ENCODE measurements around the gene PYGO2.

PYGO2 gene

DNA sequence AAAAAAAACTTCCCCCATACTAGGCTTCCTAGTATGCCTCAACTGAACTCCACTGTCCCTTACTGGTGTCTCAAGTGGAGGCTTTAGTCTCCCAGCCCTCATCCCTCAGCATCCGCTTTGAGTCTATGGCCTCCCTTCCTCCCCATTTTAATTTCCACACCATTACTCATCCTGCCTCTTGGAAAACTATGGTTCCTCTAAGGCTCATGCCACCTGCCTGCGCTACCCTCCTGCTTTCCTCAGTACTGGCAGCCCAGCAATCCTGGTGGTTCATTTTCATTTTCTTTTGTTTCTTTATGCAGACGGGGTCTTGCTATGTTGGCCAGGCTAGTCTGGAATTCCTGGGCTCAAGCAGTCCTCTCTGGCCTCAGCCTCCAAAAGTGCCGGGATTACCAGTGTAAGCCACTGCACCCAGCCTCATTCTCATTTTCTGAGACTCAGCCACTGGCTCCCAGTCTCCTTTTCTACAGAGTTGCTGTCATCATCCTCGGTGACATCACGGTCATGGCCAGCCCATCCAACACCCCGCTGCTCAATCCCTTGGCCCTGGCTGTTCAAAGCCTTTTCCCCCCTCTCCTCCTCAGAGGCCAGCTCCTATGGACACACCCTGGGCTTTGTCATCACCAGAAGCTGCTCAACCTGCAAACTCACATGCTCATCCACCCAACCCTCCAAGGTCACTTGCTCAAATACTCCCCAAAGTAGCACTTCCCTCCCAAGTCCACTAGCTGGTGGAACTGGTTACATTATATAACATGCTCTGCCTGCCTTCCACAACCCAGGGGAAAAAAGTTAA lies 22.8 kb downstream of the PYGO2 start:
- TF ChIP-seq, protein P1, sequence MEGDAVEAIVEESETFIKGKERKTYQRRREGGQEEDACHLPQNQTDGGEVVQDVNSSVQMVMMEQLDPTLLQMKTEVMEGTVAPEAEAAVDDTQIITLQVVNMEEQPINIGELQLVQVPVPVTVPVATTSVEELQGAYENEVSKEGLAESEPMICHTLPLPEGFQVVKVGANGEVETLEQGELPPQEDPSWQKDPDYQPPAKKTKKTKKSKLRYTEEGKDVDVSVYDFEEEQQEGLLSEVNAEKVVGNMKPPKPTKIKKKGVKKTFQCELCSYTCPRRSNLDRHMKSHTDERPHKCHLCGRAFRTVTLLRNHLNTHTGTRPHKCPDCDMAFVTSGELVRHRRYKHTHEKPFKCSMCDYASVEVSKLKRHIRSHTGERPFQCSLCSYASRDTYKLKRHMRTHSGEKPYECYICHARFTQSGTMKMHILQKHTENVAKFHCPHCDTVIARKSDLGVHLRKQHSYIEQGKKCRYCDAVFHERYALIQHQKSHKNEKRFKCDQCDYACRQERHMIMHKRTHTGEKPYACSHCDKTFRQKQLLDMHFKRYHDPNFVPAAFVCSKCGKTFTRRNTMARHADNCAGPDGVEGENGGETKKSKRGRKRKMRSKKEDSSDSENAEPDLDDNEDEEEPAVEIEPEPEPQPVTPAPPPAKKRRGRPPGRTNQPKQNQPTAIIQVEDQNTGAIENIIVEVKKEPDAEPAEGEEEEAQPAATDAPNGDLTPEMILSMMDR (IDR thresholded peaks at IDR 0.05; ENCODE audit: low read depth, low read length): no peak
- DNase-seq (ENCODE audit: low read depth in 2 of 2): no peak

DNA sequence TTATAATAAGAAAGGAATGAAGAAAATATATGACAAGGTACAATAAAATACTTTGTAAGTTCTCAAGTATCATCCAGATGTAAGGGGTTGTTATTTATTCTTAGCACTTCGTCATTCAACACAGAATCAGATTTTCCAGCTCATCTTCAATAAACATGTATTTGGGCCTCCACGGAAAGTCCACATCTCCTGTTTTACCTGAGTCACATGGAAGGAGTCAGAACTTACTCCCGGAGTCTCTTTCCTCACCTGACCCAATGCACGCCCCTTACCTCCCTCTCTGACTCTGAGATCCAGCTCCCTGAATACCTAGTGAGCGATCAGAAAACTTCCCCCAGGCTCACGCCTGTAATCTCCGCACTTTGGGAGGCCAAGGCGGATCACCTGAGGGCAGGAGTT lies 23.6 kb downstream of the PYGO2 start:
- DNase-seq (ENCODE audit: low read depth in 2 of 2): no peak
- TF ChIP-seq, protein P1 (IDR thresholded peaks at IDR 0.05; ENCODE audit: low read depth, low read length): no peak
- peak overlapping the region; percentile 75 to 91 for H3K4me3 ChIP-seq (replicated peaks in 1 of 2; ENCODE audit: low read depth in 2 of 2, low read length in 2 of 2)

More for the DNA sequence above, 22.8 kb downstream of the PYGO2 start:
- H3K4me3 ChIP-seq (replicated peaks in 1 of 2; ENCODE audit: low read depth in 2 of 2, low read length in 2 of 2): no peak overlapping the region

DNA sequence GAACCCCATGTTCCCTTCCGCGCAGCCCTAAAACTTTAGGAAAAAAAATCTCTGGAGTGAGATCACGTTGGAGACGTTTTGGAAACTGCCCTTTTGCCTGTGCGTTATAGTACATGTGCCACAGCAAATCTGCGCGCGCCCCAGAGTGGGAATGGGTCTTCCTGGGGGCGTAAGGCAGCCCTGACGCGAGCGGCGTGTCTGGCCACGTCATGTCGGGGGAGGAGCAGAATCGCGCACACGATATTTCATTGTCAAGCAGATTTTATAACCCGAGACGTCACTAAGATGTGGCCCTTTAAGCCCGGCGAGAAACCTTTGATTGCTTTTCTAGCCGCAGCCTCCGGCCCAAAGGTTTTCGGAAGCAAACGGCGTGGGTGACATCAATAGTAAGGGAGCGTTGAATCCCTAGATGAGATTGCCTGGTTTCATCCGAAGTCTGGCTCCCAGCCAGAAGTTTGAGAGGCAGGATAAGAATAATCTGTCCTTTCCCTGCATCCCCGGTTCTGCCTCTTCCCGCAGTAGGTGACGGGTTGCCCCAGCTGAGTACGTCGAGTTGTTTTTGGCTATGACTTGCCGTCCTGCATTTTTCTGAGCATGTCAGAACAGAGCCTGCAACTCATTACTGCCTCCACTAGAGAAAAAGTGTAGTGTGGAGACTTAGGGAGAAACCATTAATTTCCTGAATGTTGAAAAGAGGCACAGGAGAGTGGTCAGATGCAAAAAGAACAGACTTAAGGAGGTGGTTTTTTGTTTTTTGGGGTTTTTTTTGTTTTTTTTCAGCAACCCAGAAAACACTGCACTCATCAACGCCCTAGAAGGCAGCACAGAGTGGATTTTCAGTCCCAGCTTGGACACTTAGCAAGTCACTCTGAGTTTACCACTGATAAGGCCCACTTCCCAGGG lies 24.2 kb downstream of the PYGO2 start:
- TF ChIP-seq, protein P1 (IDR thresholded peaks at IDR 0.05; ENCODE audit: low read depth, low read length): peak; percentile 28
- peak; percentile 97 to 98 for DNase-seq (ENCODE audit: low read depth in 2 of 2)
- H3K4me3 ChIP-seq (replicated peaks in 1 of 2; ENCODE audit: low read depth in 2 of 2, low read length in 2 of 2): peak overlapping the region; percentile 75 to 91

DNA sequence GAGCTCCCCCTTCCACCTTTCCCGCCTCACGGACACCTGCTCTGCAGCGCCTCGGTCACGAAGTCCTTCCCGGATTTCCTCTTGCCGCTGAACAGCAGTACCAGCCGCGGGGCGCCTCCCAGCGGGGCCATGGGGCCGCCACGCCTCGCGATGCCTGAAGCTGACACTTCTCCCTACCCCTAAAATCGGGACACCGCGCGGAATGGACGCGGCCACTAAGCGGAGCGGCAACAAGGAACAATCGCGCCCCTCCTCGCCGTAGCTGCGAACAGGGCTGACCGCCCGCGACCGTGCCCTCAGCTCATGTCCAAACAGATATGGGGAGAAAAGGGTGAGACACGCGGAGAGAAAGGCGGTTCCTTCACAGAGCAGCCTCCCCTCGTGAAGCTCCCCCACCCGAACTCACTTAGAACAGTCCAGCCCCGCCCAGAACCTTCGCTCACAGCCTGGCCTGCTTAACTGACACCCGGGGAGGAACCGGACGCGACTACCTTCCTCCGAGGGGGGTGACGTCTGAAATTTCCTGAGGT lies 25.0 kb downstream of the PYGO2 start, which contains the start of gene PMVK:
Gene PMVK (minus strand): TSS at position 165 of the 530 bp plus-strand sequence. CDS start 34 bp downstream, at position 131.
- TF ChIP-seq, protein P1 (IDR thresholded peaks at IDR 0.05; ENCODE audit: low read depth, low read length): no peak
- peak within 1 kb of the TSS; percentile 75 to 91 for H3K4me3 ChIP-seq (replicated peaks in 1 of 2; ENCODE audit: low read depth in 2 of 2, low read length in 2 of 2)
- DNase-seq (ENCODE audit: low read depth in 2 of 2): peak; percentile 98

DNA sequence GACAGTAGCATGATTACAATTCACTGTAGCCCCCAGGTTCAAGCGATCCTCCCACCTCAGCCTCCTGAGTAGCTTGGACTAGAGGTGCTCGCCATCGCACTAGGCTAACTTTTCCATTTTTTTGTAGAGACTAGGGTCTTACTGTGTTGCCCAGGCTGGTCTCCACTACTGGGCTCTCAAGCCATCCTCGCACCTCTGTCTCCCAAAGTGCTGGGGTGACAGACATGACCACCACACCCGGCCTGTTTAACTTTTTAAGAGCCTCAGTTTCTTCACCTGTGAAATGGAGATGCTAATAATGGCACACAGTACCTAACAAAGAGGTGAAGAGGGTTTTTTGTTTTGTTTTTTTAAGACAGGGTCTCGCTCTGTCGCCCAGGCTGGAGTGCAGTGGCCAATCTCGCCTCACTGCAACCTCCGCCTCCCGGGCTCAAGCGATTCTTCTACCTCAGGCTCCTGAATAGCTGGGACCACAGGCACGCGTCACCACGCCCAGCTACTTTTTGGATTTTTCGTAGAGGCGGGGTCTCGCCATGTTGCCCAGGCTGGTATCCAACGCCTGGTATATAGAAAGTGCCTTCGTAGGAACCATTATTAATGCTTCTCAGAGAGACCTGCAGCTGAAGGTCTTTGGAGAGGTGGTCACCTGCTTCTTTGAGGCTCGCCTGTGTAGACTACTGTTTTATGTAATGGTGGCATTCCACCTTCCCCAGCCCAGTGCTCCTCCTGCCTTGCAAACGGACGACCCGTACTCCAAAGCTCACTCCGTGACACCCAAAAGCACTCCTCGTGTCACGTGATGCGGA lies 25.6 kb downstream of the PYGO2 start:
- H3K4me3 ChIP-seq (replicated peaks in 1 of 2; ENCODE audit: low read depth in 2 of 2, low read length in 2 of 2): peak overlapping the region; percentile 75 to 91
- DNase-seq (ENCODE audit: low read depth in 2 of 2): no peak
- TF ChIP-seq, protein P1 (IDR thresholded peaks at IDR 0.05; ENCODE audit: low read depth, low read length): no peak

All from cardiac fibroblast (primary cell).